ENCODE results near the gene GOLGA8A.

Gene GOLGA8A

GRCh38 chr15:34437687-34438086, at the start of gene GOLGA8A:
GOLGA8A (minus strand) TSS chr15:34437808; CDS start chr15:34389691, 48,117 bp downstream.
- Histone ChIP-seq H3K4me3 (ENCODE audit: low read length) (peak within 1 kb of the TSS; percentile 67), H3K9me3 (ENCODE audit: control insufficient read depth, low read depth, low read length) (no peaks in the 10 kb centered on the region), H3K36me3 (ENCODE audit: control insufficient read depth, low read depth, low read length) (no peaks in the 10 kb centered on the region), H3K27me3 (ENCODE audit: control insufficient read depth, insufficient read depth, low read length) (peaks cover 33% of the 10 kb centered on the region), H3K27ac (ENCODE audit: low read length) (no peak within 1 kb of the TSS), H3K4me1 (ENCODE audit: control insufficient read depth, low read depth, low read length) (no peaks in the 10 kb centered on the region), H3K9ac (ENCODE audit: low read length) (peak within 1 kb of the TSS; percentile 39)

GRCh38 chr15:34483644-34484043, 46.0 kb upstream of the GOLGA8A start:
- Histone ChIP-seq H3K4me3 (ENCODE audit: low read length) (no peak overlapping the region), H3K4me1 (ENCODE audit: control insufficient read depth, low read depth, low read length) (no peaks in the 10 kb centered on the region), H3K9me3 (ENCODE audit: control insufficient read depth, low read depth, low read length) (no peaks in the 10 kb centered on the region), H3K27ac (ENCODE audit: low read length) (no peak overlapping the region), H3K27me3 (ENCODE audit: control insufficient read depth, insufficient read depth, low read length) (no peaks in the 10 kb centered on the region), H3K36me3 (ENCODE audit: control insufficient read depth, low read depth, low read length) (no peaks in the 10 kb centered on the region), H3K9ac (ENCODE audit: low read length) (no peak overlapping the region)

GRCh38 chr15:34481370-34481769, 43.8 kb upstream of the GOLGA8A start:
- H3K36me3 ChIP-seq (ENCODE audit: control insufficient read depth, low read depth, low read length): no peaks in the 10 kb centered on the region
- H3K27me3 ChIP-seq (ENCODE audit: control insufficient read depth, insufficient read depth, low read length): no peaks in the 10 kb centered on the region
- no peaks in the 10 kb centered on the region for H3K4me1 ChIP-seq (ENCODE audit: control insufficient read depth, low read depth, low read length)
- H3K9ac ChIP-seq (ENCODE audit: low read length): no peak overlapping the region
- no peaks in the 10 kb centered on the region for H3K9me3 ChIP-seq (ENCODE audit: control insufficient read depth, low read depth, low read length)
- no peak overlapping the region for H3K27ac ChIP-seq (ENCODE audit: low read length)
- H3K4me3 ChIP-seq (ENCODE audit: low read length): no peak overlapping the region

- Histone ChIP-seq H3K36me3 (ENCODE audit: control insufficient read depth, low read depth, low read length) (no peaks in the 10 kb centered on the region), H3K9ac (ENCODE audit: low read length) (no peak overlapping the region), H3K4me3 (ENCODE audit: low read length) (no peak overlapping the region), H3K9me3 (ENCODE audit: control insufficient read depth, low read depth, low read length) (no peaks in the 10 kb centered on the region), H3K27ac (ENCODE audit: low read length) (no peak overlapping the region), H3K27me3 (ENCODE audit: control insufficient read depth, insufficient read depth, low read length) (no peaks in the 10 kb centered on the region), H3K4me1 (ENCODE audit: control insufficient read depth, low read depth, low read length) (no peaks in the 10 kb centered on the region)
Observed at GRCh38 chr15:34473840-34474239, 36.2 kb upstream of the GOLGA8A start.

- Histone ChIP-seq H3K27me3 (ENCODE audit: control insufficient read depth, insufficient read depth, low read length) (no peaks in the 10 kb centered on the region), H3K9ac (ENCODE audit: low read length) (no peak overlapping the region), H3K27ac (ENCODE audit: low read length) (no peak overlapping the region), H3K36me3 (ENCODE audit: control insufficient read depth, low read depth, low read length) (no peaks in the 10 kb centered on the region), H3K4me1 (ENCODE audit: control insufficient read depth, low read depth, low read length) (no peaks in the 10 kb centered on the region), H3K9me3 (ENCODE audit: control insufficient read depth, low read depth, low read length) (no peaks in the 10 kb centered on the region), H3K4me3 (ENCODE audit: low read length) (no peak overlapping the region)
Observed at GRCh38 chr15:34472947-34473346, 35.3 kb upstream of the GOLGA8A start.

GRCh38 chr15:34470892-34471291, 33.3 kb upstream of the GOLGA8A start:
- no peak overlapping the region for H3K4me3 ChIP-seq (ENCODE audit: low read length)
- H3K4me1 ChIP-seq (ENCODE audit: control insufficient read depth, low read depth, low read length): no peaks in the 10 kb centered on the region
- H3K9ac ChIP-seq (ENCODE audit: low read length): no peak overlapping the region
- no peaks in the 10 kb centered on the region for H3K36me3 ChIP-seq (ENCODE audit: control insufficient read depth, low read depth, low read length)
- no peaks in the 10 kb centered on the region for H3K9me3 ChIP-seq (ENCODE audit: control insufficient read depth, low read depth, low read length)
- H3K27me3 ChIP-seq (ENCODE audit: control insufficient read depth, insufficient read depth, low read length): no peaks in the 10 kb centered on the region
- H3K27ac ChIP-seq (ENCODE audit: low read length): no peak overlapping the region

GRCh38 chr15:34470091-34470490, 32.5 kb upstream of the GOLGA8A start:
- no peaks in the 10 kb centered on the region for H3K36me3 ChIP-seq (ENCODE audit: control insufficient read depth, low read depth, low read length)
- no peak overlapping the region for H3K27ac ChIP-seq (ENCODE audit: low read length)
- H3K4me3 ChIP-seq (ENCODE audit: low read length): no peak overlapping the region
- no peaks in the 10 kb centered on the region for H3K4me1 ChIP-seq (ENCODE audit: control insufficient read depth, low read depth, low read length)
- no peak overlapping the region for H3K9ac ChIP-seq (ENCODE audit: low read length)
- no peaks in the 10 kb centered on the region for H3K9me3 ChIP-seq (ENCODE audit: control insufficient read depth, low read depth, low read length)
- no peaks in the 10 kb centered on the region for H3K27me3 ChIP-seq (ENCODE audit: control insufficient read depth, insufficient read depth, low read length)

- Histone ChIP-seq H3K36me3 (ENCODE audit: control insufficient read depth, low read depth, low read length) (no peaks in the 10 kb centered on the region), H3K4me1 (ENCODE audit: control insufficient read depth, low read depth, low read length) (no peaks in the 10 kb centered on the region), H3K9ac (ENCODE audit: low read length) (no peak overlapping the region), H3K4me3 (ENCODE audit: low read length) (no peak overlapping the region), H3K9me3 (ENCODE audit: control insufficient read depth, low read depth, low read length) (no peaks in the 10 kb centered on the region), H3K27me3 (ENCODE audit: control insufficient read depth, insufficient read depth, low read length) (no peaks in the 10 kb centered on the region), H3K27ac (ENCODE audit: low read length) (no peak overlapping the region)
Observed at GRCh38 chr15:34461730-34462129, 24.1 kb upstream of the GOLGA8A start.

- Histone ChIP-seq H3K36me3 (ENCODE audit: control insufficient read depth, low read depth, low read length) (no peaks in the 10 kb centered on the region), H3K9me3 (ENCODE audit: control insufficient read depth, low read depth, low read length) (no peaks in the 10 kb centered on the region), H3K27me3 (ENCODE audit: control insufficient read depth, insufficient read depth, low read length) (no peaks in the 10 kb centered on the region), H3K4me1 (ENCODE audit: control insufficient read depth, low read depth, low read length) (no peaks in the 10 kb centered on the region), H3K27ac (ENCODE audit: low read length) (no peak overlapping the region), H3K4me3 (ENCODE audit: low read length) (no peak overlapping the region), H3K9ac (ENCODE audit: low read length) (no peak overlapping the region)
Observed at GRCh38 chr15:34460451-34460850, 22.8 kb upstream of the GOLGA8A start.

GRCh38 chr15:34456658-34457057, 19.1 kb upstream of the GOLGA8A start:
- no peaks in the 10 kb centered on the region for H3K4me1 ChIP-seq (ENCODE audit: control insufficient read depth, low read depth, low read length)
- H3K36me3 ChIP-seq (ENCODE audit: control insufficient read depth, low read depth, low read length): no peaks in the 10 kb centered on the region
- H3K27me3 ChIP-seq (ENCODE audit: control insufficient read depth, insufficient read depth, low read length): no peaks in the 10 kb centered on the region
- H3K27ac ChIP-seq (ENCODE audit: low read length): no peak overlapping the region
- H3K4me3 ChIP-seq (ENCODE audit: low read length): no peak overlapping the region
- H3K9ac ChIP-seq (ENCODE audit: low read length): no peak overlapping the region
- H3K9me3 ChIP-seq (ENCODE audit: control insufficient read depth, low read depth, low read length): no peaks in the 10 kb centered on the region

GRCh38 chr15:34442891-34443290, 5.3 kb upstream of the GOLGA8A start:
- Histone ChIP-seq H3K36me3 (ENCODE audit: control insufficient read depth, low read depth, low read length) (no peaks in the 10 kb centered on the region), H3K27ac (ENCODE audit: low read length) (no peak overlapping the region), H3K4me1 (ENCODE audit: control insufficient read depth, low read depth, low read length) (no peaks in the 10 kb centered on the region), H3K27me3 (ENCODE audit: control insufficient read depth, insufficient read depth, low read length) (peaks cover 27% of the 10 kb centered on the region), H3K9ac (ENCODE audit: low read length) (no peak overlapping the region), H3K9me3 (ENCODE audit: control insufficient read depth, low read depth, low read length) (no peaks in the 10 kb centered on the region), H3K4me3 (ENCODE audit: low read length) (no peak overlapping the region)

- H3K9me3 ChIP-seq (ENCODE audit: control insufficient read depth, low read depth, low read length): no peaks in the 10 kb centered on the region
- no peak overlapping the region for H3K9ac ChIP-seq (ENCODE audit: low read length)
- no peaks in the 10 kb centered on the region for H3K4me1 ChIP-seq (ENCODE audit: control insufficient read depth, low read depth, low read length)
- H3K36me3 ChIP-seq (ENCODE audit: control insufficient read depth, low read depth, low read length): no peaks in the 10 kb centered on the region
- H3K4me3 ChIP-seq (ENCODE audit: low read length): no peak overlapping the region
- no peak overlapping the region for H3K27ac ChIP-seq (ENCODE audit: low read length)
- H3K27me3 ChIP-seq (ENCODE audit: control insufficient read depth, insufficient read depth, low read length): peaks cover 47% of the 10 kb centered on the region
Observed at GRCh38 chr15:34439878-34440277, 2.3 kb upstream of the GOLGA8A start.
